Endodermal cell (in vitro differentiated cells): Measurements from ENCODE around the gene ADSS1. TPM values are rescaled to one million over a fixed set of nuclear protein-coding genes. Genes with fewer than 3 reads are reported as not detected.
A peak's percentile ranks its signal among the peaks of the same experiment; 100 is the strongest.

Experiments used
- DNase-seq: peaks from one replicate; pipeline ENCODE4 v3.0.0-alpha.2; 2017
- H3K27ac ChIP-seq: 2 replicates; pipeline ENCODE4 v1.5.1; 2013; ENCODE audit warnings: mild to moderate bottlenecking, low read depth, low read length, moderate library complexity
- H3K27me3 ChIP-seq: 2 replicates; pipeline ENCODE4 v1.6.1; 2013; ENCODE audit warnings: mild to moderate bottlenecking, low read length, moderate library complexity; ENCODE audit not compliant: insufficient read depth, control insufficient read depth, poor library complexity, severe bottlenecking
- H3K36me3 ChIP-seq: 2 replicates; pipeline ENCODE4 v1.7.0; 2013; ENCODE audit warnings: mild to moderate bottlenecking, low read length, moderate library complexity; ENCODE audit not compliant: control insufficient read depth, insufficient read depth
- H3K4me1 ChIP-seq: one replicate; pipeline ENCODE4 v1.7.0; 2013; ENCODE audit warnings: low read length; ENCODE audit not compliant: control insufficient read depth, insufficient read depth
- H3K4me3 ChIP-seq: 2 replicates; pipeline ENCODE4 v1.5.1; 2013; ENCODE audit warnings: mild to moderate bottlenecking, low read length, moderate library complexity
- H3K9ac ChIP-seq: 2 replicates; pipeline ENCODE4 v1.6.1; 2013; ENCODE audit warnings: mild to moderate bottlenecking, low read length, moderate library complexity; ENCODE audit not compliant: poor library complexity, severe bottlenecking; ENCODE audit errors: extremely low read depth
- H3K9me3 ChIP-seq: 2 replicates; pipeline ENCODE4 v1.6.1; 2013; ENCODE audit warnings: mild to moderate bottlenecking, low read length, moderate library complexity; ENCODE audit not compliant: control insufficient read depth
- H3K27ac Mint-ChIP-seq: 2 replicates; pipeline ENCODE4 v1.8.0; 2020; ENCODE audit warnings: mixed read lengths
- H3K27me3 Mint-ChIP-seq: 2 replicates; pipeline ENCODE4 v1.8.0; 2021; ENCODE audit warnings: mild to moderate bottlenecking, mixed read lengths; ENCODE audit not compliant: insufficient read depth
- H3K36me3 Mint-ChIP-seq: 2 replicates; pipeline ENCODE4 v1.8.0; 2020; ENCODE audit warnings: low read depth, mixed read lengths
- H3K4me1 Mint-ChIP-seq: 2 replicates; pipeline ENCODE4 v1.8.0; 2020; ENCODE audit warnings: mixed read lengths
- H3K4me3 Mint-ChIP-seq: 2 replicates; pipeline ENCODE4 v1.8.0; 2020; ENCODE audit warnings: mild to moderate bottlenecking, moderate library complexity, mixed read lengths
- H3K9me3 Mint-ChIP-seq: 2 replicates; pipeline ENCODE4 v1.8.0; 2020; ENCODE audit warnings: mild to moderate bottlenecking, mixed read lengths
- WGBS, 2 experiments: methylation state at CpG; one replicate each; pipeline versions ENCODE4 v1.1.5 to v1.1.7; 2013; ENCODE audit warnings: missing lambda C conversion rate in 2 of 2, mixed read lengths in 1 of 2; ENCODE audit not compliant: insufficient coverage in 1 of 2, insufficient read length in 1 of 2; 5-methylcytosine and 5-hydroxymethylcytosine counted together
- total RNA-seq, 2 donors: library from RNA; stranded (reverse); fragmentation: NEBNext Ultra II Directional in 1 of 2; extraction: Animal tissue kit (Norgen Biotek cat#: 25700) in 1 of 2; gene quantifications; 2 replicates in 1 of 2; 3 replicates in 1 of 2; pipeline ENCODE4 v1.2.1, GENCODE V29; 2021
- TF ChIP-seq, protein P1 (sequence below): fragments of 200-600 bp; sonication (generic); conservative IDR thresholded peaks from 2 replicates; pipeline ENCODE4 v1.5.0; 2021; ENCODE audit warnings: antibody characterized with exemption, mild to moderate bottlenecking

Gene ADSS1
- total RNA-seq, 2 donors from 2014 or later = 15.8 to 31.0 TPM

DNA sequence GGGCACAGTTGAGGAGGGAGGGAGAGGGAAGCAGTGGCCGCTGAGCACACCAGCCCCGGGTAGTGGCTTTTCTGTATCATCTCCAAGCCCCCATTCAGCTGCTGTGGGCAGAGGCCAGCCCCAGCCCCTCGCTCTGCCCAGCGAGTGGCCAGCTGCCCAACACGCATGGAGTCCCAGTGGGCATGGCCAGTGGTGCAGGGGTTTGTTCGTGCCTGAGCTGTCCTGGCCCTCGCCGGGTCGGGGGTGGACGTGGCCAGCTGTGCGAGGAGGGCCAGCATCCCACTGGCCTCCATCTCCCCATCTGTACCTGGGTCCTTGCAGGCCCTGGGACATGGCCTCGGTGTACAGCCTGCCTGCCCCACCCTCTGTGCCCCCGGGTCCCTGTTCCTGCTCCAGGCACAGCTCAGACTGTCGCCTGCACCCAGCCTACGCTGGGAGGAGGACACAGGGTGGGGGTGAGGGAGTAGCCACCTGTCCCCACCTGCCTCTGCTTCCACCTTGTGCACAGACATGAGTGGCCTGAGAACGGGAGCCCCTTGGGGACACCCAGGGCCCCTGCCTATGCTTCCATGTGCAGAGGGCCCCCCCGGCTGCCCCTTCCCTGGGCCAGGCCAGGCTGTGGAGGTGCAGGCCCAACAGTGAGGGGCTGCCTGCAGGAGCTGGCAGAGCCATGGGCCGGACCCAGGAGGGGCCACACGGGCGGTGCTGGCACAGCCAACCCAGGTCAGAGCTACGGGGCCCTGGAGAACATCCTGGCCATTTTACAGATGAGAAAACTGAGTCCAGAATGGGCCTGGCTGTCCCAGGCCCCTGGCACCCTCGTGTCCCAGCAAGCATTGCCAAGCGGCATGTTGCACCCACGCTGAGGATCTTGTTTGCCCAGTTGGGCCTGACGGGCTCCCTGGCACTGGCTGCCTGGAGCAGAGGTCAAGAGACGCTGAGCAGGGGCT, 30.3 kb upstream of the ADSS1 start:
- no peak overlapping the region for H3K9ac ChIP-seq
- TF ChIP-seq, protein P1, sequence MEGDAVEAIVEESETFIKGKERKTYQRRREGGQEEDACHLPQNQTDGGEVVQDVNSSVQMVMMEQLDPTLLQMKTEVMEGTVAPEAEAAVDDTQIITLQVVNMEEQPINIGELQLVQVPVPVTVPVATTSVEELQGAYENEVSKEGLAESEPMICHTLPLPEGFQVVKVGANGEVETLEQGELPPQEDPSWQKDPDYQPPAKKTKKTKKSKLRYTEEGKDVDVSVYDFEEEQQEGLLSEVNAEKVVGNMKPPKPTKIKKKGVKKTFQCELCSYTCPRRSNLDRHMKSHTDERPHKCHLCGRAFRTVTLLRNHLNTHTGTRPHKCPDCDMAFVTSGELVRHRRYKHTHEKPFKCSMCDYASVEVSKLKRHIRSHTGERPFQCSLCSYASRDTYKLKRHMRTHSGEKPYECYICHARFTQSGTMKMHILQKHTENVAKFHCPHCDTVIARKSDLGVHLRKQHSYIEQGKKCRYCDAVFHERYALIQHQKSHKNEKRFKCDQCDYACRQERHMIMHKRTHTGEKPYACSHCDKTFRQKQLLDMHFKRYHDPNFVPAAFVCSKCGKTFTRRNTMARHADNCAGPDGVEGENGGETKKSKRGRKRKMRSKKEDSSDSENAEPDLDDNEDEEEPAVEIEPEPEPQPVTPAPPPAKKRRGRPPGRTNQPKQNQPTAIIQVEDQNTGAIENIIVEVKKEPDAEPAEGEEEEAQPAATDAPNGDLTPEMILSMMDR = no peak
- no peaks in the 10 kb centered on the region for H3K9me3 ChIP-seq
- Mint-ChIP-seq H3K27ac (no peak overlapping the region), H3K4me3 (no peak overlapping the region), H3K4me1 (peaks cover 15% of the 10 kb centered on the region), H3K9me3 (no peaks in the 10 kb centered on the region), H3K27me3 (no peaks in the 10 kb centered on the region), H3K36me3 (peaks cover 10% of the 10 kb centered on the region)
- 88 to 95% methylated on average over 17 to 26 of the region's 26 CpGs for WGBS, 2 experiments
- H3K4me3 ChIP-seq = no peak overlapping the region
- H3K27ac ChIP-seq = no peak overlapping the region
- H3K4me1 ChIP-seq = peaks cover 16% of the 10 kb centered on the region
- no peak for DNase-seq
- no peaks in the 10 kb centered on the region for H3K27me3 ChIP-seq
- peaks cover 14% of the 10 kb centered on the region for H3K36me3 ChIP-seq

- H3K4me1 ChIP-seq = peaks cover 15% of the 10 kb centered on the region
- no peaks in the 10 kb centered on the region for H3K27me3 ChIP-seq
Observed at GRCh38 chr14:104694475-104694950, 29.5 kb upstream of the ADSS1 start.

GRCh38 chr14:104694991-104695659, 28.9 kb upstream of the ADSS1 start:
- no peak for DNase-seq
- Histone ChIP-seq H3K9me3 (no peaks in the 10 kb centered on the region), H3K27me3 (no peaks in the 10 kb centered on the region), H3K4me3 (no peak overlapping the region), H3K4me1 (peaks cover 15% of the 10 kb centered on the region), H3K9ac (no peak overlapping the region), H3K27ac (no peak overlapping the region), H3K36me3 (peaks cover 14% of the 10 kb centered on the region)
- Mint-ChIP-seq H3K36me3 (peaks cover 10% of the 10 kb centered on the region), H3K4me3 (no peak overlapping the region), H3K4me1 (peaks cover 15% of the 10 kb centered on the region), H3K9me3 (no peaks in the 10 kb centered on the region), H3K27me3 (no peaks in the 10 kb centered on the region), H3K27ac (peak overlapping the region; percentile 2)
- WGBS, 2 experiments = 88 to 91% methylated on average over 11 to 19 of the region's 19 CpGs
- TF ChIP-seq, protein P1 = no peak

More at GRCh38 chr14:104694475-104694950, 29.5 kb upstream of the ADSS1 start:
- H3K27ac ChIP-seq = no peak overlapping the region
- H3K36me3 ChIP-seq = peaks cover 14% of the 10 kb centered on the region
- no peaks in the 10 kb centered on the region for H3K9me3 Mint-ChIP-seq
- no peak overlapping the region for H3K9ac ChIP-seq
- no peaks in the 10 kb centered on the region for H3K9me3 ChIP-seq
- H3K36me3 Mint-ChIP-seq = peaks cover 10% of the 10 kb centered on the region
- H3K27me3 Mint-ChIP-seq = no peaks in the 10 kb centered on the region
- DNase-seq = no peak
- peaks cover 15% of the 10 kb centered on the region for H3K4me1 Mint-ChIP-seq
- no peak overlapping the region for H3K27ac Mint-ChIP-seq
- WGBS, 2 experiments = 89 to 90% methylated on average over 8 to 15 of the region's 15 CpGs
- TF ChIP-seq, protein P1 = no peak
- no peak overlapping the region for H3K4me3 ChIP-seq
- no peak overlapping the region for H3K4me3 Mint-ChIP-seq
